NCI-H2171 treated with DMSO at 0.1 percent for 48 hours (cell line): ENCODE measurements around the gene PARP1.
"Not testable (repeated sequence)": the region's sequence is repeated elsewhere in the genome, so short reads cannot be mapped to it uniquely, and the experiment has no call there.

Experiments used
- DNase-seq: peaks from one replicate; lab custom pipeline; 2025; lab: John Stamatoyannopoulos, UW

Gene PARP1

DNA sequence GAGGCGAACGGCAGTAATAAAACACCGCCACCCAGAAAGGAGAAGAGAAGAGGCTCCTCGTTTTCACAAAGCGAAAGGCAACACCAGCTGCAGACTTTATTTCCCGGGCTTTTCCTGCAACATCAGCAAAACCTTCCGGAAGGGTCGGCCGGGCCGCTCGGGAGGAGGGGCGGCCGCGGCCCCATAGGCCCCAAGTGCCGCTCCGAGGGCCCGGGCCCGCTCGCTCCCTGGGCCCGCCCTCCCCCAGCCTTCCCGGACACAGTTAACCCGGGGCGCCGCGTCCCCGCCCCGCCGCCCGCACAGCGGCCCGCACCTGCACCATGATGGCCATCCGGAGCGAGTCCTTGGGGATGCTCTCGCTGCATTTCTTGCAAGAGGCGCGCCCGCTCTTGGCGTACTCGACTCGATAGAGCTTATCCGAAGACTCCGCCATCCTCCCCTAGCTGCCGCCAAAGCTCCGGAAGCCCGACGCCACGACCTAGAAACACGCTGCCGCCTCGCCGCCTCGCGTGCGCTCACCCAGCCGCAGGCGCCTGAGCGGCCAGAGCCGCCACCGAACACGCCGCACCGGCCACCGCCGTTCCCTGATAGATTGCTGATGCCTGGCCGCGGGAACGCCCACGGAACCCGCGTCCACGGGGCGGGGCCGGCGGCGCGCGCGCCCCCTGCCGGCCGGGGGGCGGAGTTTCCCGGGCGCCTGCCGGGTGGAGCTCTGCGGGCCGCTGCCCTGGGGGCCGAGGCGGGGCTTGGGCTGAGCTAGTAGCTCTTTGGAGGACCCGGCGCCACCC is at the start of gene PARP1:
TSS of gene PARP1 (minus strand) at position 597 of the 788 bp plus-strand sequence. CDS start at position 433, 164 bp downstream.
- DNase-seq, result peak; percentile 82

DNA sequence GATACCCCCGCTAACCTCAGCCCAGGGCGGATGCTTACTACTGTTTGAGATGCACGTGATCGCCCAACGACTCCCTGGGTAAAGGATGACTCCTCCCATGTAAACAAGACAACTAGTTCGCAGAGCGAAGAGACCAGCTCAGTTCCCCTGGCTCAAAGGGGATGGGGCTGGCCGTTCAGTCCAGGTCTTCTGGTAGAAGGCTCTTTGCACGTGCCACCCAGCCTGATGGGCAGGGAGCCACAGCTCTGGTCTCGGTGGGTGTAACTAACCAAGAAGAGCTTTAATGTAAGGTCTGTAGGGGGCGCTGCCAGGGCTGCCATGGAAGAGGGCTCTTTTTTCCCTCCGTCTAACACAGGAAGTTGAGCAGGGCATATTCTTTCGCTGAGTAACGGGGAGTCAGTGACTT is 49.4 kb upstream of the PARP1 start:
- no peak for DNase-seq

DNA sequence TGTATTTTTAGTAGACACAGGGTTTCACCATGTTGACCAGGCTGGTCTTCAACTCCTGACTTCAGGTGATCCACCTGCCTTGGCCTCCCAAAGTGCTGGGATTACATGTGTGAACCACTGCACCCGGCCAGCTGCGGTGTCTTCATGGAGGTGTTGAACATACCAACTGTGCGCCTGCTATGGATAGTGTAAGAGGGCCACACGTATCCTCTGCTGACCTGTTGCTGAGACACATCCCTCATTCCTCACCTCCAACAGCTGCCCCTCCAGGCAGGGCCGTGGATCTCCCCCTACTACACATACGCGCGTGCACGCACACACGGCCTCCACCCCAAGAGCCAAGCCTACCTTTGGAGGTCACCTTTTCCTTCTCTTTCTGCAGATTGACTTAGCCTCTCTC is 48.0 kb upstream of the PARP1 start:
- DNase-seq, result no peak

DNA sequence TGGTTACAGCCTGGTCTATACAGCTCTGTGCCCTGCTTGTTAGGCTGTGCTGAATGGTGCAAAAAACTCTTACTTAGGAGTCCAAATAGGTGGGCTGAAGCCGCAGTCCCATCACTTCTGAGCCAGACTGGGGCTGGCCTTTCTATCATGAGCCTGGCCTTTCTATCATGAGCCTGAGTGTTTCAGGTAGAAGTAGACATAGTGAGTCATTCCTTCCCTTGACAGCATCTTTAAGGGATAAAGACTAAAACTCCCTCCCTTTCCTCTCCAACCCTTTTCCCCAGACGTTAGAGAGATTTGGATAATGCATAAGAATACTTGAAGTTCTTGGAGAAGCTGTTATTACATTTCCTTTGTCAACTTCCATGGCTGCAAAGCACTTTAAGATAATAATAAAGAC is 46.5 kb upstream of the PARP1 start:
- no peak for DNase-seq

DNA sequence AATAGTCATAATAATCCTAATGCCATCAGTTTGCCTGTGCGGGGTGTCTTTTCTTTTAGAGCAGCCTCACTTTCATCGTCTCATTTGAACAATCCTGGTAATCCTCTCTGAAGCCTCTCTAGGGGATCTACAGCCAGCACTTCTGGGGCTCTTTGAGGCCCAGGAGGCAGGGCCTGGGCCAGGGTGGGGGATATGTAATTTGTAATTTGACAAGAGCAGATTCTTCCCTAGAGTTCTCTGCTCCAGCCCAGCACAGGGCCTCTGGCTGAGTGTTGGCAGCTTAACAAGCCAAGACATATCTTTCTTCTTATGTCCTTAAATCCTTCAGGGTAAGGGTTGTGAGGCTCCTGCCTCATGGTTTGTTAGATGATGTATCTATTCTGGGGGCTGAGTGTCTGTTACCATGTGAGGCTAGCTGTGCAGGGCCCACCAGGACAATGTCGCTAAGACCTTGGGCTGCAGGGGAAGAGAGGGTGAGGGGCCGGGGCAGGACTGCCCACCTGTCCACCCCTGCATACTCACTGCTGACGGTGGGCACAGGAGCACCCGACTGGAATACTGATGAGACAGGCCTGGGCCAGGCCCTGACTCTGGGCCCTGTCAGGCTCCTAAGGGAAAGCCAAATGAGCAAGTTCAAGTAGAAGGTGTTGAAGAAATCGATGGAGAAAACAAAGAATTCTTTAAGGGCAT is 45.3 kb upstream of the PARP1 start:
- no peak for DNase-seq

DNA sequence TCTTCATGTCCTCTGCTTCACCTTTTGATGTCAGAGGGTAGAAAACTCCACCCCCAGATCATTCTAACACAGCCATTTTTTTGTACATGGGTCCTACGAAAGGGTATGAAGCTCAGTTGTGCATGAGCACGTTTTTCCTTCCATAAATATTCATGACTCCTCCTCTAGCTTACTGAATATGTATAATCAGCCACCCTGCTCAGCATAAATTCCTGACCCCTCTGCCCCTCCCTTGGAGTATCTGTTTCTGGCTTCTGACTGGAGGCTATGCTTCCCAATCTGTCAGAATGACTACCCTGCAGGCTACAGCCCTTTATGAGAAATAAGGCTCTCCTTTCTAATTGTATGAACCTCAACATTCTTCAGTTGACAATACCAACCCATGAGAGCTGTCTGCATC is 42.8 kb upstream of the PARP1 start:
- no peak for DNase-seq

DNA sequence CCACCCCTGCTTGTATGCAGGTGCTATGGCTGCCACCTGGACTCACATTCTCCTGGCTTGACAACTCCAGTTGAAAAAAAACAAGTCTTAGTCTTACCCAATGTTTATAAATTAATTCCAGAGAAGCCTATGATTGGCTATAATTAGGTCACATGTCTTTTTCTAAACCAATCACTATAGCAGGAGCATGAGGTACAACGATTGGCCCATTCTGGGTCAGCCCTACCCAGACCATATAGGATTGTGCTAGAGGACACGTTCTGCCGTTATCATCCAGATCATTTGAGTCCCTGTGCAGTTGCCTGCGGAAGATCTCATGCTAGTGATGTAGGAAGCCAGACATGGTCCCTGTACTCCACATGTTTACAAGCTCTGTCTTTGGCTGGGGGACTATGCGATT is 41.9 kb upstream of the PARP1 start:
- DNase-seq, result no peak

DNA sequence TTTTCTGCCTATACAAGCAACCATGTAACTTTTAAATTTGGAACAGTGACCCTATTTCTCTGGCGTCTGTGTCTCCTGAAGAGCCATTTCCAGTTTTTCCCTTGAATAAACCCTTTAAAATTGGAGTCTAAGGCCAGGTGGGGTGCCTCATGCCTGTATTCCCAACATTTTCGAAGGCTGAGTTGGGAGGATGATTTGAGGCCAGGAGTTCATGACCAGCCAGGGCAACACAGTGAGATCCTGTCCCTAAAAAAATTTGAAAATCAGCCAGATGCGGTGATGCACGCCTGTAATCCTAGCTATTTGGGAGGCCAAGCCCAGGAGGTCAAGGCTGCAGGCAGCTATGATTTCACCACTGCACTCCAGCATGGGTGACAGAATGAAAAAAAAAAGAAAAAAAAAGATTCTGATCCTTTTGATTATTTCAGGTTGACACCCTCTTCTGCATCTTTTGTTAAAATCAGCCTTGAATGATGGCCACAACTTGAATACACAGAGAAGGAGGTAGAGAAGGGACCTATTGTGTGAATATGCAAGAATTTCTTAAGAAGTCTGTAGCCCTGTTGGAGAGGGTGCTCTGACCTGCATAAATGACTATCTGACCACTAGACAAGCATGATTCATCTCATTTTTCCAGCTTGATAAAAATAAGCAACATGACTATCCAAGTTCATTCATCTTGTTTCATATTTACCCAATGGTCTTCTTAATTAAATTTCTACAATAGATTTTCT is 40.2 kb upstream of the PARP1 start:
- DNase-seq, result no peak

DNA sequence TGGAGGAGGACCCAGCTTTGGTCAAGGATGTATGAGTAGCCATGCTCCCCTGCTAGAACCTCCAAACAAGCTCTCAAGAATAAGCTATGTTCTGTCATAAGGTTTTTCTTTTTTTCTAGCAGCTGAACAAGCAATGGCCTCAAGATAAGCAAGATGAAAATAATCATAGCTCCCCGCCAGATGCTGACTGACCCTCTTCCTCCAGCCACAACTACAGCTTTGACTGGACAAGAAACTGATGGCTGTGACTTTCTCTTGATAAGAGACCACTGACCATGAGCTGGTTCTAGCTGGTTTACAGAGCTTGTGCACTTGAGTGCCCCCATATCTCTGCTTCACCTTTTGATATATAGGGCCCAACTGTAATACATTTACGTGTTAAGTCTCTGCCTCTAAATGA is 38.2 kb upstream of the PARP1 start:
- no peak for DNase-seq

DNA sequence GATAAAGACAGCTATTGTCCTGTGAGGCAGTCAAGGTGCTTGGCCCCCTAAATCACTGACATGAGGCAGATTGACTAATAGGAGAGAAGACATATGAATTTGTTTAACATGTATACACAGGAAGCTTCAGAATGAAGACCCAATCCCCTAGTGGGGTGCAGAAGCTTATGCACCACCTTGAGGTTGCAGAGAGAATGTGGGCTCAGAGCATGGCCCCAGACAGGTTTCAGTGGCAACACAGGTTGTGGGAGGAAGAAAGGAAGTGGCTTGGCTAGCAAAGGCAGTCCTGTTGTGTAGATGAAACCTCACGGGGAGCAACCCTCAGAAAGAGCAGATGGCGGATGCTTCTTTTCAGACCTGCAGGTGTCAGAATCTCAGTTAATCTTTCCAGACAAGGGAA is 37.0 kb upstream of the PARP1 start:
- peak; percentile 66 for DNase-seq

DNA sequence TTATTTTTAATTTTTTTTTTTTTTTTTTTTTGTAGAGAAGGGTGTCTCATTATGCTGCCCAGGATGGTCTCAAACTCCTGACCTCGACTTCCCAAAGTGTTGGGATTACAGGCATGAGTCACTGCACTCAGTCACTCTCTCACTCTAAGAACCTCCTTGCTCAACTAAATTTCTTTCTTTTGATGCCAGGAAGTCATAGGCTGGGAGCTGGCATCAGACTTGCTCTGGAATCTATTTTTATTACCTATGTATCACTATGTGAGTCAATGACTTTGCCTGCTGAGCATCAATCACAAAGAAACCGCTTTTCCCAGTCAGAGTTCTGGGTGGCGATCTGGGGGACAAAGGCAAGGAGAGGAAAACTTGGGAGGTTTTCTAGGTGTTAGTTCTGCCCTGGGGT is 35.5 kb upstream of the PARP1 start:
- no peak for DNase-seq

DNA sequence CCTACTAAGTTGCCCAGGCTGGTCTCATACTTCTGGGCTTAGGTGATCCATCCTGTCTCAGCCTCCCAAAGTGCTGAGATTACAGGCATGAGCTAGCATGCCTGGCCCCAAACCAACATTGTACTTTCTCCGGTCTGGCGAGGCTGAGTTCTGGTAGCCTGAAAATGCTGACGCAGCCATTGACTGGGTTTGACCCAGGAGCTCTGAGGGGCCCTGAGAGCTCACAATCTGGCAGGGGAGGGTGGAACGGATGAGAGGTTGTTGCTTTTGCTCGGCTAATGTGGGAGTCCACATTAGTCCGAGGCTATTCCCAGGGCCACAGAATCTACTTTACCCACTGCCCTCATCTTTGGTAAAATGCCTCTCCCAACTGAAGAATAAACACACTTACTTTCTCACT is 35.1 kb upstream of the PARP1 start:
- no peak for DNase-seq

DNA sequence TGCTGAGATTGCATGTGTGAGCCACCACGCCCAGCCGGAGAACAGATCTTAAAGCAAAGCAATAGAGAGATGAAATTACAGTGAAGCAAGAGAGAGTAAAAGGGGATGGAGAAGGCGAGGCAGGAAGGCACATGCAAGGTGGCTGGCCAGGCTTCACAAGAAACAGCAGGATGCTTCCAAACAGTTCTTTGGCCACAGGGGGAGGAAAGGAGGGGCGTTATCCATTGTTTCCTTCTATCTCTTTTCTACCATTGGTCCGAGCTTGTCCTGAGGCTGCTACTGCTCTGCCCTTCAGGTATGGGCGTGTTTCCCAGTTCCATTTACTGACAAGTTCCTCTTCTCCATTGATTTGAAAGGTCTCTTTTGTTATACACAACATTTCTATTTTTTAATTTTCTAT is 33.7 kb upstream of the PARP1 start:
- DNase-seq, result no peak

DNA sequence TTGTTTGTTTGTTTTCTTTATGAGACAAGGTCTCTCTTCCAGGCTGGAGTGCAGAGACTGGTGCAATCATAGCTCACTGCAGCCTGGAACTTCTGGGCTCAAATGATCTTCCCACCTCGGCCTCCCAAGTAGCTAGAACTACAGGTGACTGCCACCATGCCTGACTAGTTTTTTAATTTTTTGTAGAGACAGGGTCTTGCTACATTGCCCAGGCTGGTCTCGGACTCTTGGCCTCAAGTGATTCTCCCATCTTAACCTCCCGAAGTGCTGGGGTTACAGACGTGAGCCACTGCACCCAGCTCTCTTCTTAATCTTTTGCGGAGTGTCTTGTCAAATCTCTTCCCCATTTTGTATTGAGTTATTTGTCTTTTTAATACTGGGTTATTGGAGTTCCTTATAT is 32.6 kb upstream of the PARP1 start:
- no peak for DNase-seq

DNA sequence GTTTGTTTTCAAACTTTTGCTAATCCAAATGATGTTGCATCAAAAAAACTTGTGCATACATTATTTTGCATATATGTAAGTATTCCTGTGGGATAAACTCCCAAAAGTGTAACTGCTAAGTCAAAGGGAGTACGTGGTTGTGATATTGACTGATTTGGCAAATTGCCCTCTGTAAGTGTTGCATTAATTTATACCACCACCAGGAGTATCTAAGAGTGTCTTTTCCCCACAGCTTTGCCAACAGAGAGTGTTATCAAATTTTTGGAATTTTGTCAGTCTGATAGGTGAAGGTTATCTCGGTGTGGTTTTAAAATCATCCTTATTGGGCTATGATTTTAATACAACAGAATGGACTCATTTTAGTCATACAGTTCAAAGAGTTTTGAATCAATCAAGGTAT is 30.1 kb upstream of the PARP1 start:
- DNase-seq, result peak; percentile 46

DNA sequence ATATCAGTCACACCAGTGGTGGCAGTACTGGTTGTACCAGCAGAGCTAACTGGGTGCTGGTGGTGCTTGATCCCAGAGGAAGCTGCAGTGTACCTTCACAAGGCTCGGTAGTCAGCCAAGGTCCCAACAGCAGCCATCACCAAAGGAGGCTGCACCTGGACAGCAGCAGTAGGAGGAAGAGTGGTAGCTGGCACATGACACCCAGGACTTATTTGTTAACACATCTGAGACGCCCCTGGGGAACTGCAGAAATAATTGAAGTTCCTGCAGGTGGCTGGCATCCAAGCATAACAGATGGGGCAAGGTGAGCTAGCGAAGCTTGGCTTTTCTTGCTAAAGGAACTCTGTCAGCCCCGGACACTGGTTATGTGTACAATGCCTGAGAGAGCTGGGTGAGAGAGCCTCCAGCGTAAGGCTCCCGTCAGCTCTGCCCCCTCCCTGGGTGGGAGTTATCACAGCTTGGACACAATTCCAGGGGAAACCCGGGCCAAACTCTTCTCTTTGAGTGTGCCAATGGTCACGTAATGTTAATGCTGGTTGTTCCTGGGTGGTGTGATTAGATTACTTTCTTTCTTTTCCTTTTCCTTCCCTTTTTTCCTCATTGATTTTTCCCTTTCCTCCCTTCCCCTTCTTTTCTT is 29.1 kb upstream of the PARP1 start:
- peak; percentile 98 for DNase-seq

DNA sequence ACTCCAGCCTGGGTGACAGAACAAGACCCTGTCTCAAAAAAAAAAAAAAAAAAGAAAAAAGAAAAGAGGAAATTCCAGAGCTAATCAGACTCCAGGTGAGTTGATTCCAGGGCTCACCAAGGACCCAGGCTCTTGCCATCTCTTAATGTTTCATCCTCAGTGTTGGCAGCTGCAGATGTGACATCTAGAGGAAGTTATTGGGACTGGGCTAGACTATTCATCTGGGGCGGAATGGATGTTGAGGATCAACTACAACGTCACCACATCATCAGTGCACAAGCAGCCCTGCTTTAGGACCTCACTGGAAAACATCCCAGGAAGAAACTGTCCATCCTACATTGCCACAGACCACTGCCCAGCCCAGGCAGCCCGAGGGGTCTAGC is 28.6 kb upstream of the PARP1 start:
- peak; percentile 65 for DNase-seq

DNA sequence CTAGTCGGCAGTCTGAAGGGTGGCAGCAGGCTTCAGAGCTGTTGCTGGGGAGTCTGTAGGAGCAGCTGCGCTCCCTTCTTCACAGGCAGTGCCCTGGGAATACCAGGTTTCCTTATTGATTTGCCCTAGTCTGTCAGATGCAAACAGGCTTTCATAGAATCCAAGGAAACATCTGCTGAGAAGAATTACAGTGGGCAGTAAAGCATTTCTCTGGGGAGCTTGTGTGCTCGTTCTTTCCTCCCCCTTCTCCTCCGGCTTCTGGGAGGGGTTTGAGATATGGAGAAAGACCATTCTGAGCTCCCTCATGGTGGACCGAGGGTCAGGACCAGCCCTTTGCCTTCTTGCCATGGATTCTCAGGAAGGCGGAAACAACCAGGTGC is 25.4 kb upstream of the PARP1 start:
- peak; percentile 98 for DNase-seq

DNA sequence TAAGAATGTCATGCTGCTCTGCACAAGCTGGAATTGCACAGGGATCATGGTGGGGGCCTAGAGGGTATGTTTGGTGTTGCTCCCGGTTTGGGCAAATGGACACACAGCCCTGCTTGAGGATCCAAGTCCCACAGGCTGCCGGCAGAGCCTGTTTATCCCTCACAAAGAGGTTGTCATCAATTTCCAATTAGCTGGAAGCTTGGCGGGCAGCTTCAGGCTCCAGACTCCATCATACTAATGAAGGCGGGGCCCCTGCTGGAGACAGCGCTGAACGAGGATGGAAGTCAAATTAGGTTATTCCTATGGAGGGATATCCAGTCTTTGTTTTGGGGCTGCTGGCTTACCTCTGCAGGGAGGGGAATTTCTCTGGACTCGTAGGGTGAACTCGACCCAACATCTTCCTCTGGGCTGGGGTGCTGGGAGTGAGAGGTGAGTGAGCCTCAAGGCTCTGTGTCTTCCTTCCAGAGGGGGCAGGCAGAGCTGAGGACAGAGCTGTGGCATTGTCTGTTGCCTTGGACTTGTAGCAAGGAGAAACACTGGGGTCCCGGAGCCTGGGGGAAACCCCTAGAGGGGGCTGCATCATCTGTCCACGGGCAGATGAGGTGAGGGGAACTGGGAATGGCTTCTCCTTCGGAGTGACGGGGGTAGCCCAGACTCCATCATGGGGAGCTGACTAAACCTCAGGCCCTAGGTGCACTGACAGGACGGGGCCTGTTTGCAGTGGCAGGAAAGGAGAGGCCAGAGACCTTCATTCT is 24.9 kb upstream of the PARP1 start:
- peak; percentile 35 for DNase-seq

DNA sequence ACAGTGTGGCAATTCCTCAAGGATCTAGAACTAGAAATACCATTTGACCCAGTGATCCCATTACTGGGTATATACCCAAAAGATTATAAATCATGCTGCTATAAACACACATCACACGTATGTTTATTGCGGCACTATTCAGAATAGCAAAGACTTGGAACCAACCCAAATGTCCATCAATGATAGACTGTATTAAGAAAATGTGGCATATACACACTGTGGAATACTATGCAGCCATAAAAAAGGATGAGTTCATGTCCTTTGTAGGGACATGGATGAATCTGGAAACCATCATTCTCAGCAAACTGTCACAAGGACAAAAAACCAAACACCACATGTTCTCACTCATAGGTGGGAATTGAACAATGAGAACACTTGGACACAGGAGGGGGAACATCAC is 24.0 kb upstream of the PARP1 start:
- not testable (repeated sequence) for DNase-seq

DNA sequence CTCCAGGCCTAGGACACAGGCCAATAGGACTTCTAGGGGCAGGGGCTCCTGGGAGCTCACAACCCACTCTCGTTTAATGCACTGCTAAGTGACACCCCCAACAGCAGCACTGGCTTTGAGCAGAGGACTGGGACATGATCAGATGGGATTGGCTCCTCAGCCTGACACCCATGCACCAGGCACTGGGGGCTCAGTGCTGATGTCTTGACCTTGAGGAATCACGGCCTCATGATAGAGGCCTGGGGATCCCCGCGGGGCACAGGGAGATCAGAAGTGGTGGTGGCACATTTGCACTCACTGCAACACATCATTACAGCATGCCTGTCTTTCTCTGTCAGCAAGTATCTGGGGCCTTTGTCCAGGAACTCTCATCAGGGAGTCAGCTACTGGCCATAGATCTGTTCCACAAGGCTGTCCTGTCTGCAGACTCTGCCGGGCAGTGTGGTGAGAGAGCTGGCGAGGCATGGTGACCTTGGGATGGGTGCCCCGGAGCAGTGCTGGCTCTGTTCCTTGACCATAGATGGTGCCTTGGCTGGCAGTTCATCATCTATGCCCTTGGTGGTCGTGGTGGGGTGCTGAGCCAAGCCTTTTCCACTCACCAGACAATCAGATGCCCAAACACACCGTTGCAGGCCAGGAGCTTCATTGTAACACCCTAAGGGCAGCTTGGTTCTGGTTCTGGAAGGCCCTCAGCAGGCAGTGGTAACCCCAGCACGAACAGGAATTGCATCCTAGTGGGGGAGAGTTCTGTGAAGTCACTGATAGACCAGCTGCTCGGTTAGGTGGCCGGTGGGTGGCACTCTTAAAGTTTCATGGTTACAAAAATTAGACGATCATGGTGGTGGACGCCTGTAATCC is 22.2 kb upstream of the PARP1 start:
- DNase-seq, result no peak
